ENCODE measurements around the gene SLC29A2. TPM values are rescaled to one million over a fixed set of nuclear protein-coding genes. Genes with fewer than 3 reads are reported as not detected.

The SLC29A2 gene
- total and polyA plus RNA-seq, 7 donors: 14.9 to 94.1 (median 56.8) TPM

DNA sequence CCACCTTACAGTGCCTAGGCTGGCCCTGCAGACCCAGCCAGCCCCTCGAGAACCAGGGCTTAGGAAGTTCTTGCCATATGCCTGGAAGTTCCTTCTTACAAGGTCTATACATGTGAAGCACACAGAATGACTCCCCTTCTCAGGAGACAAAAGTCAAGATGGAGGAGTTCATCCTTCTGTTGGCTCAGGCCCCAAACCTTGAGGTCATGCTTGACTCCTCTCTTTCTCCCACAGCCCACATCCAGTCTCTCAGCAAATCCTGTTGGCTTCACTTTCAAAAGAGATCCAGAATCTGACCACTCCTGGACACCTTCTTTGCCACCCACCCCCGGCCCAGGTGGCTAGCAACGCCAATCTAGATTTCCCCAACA is 53.0 kb downstream of the SLC29A2 start:
- H3K4me3 ChIP-seq: no peak overlapping the region
- no peaks in the 10 kb centered on the region for H3K36me3 ChIP-seq (ENCODE audit: insufficient read depth in 1 of 2, low read depth in 1 of 2)
- peak overlapping the region; percentile 60 for H3K27ac ChIP-seq
- intact Hi-C loops (cut with DNase I): no loop called here
- DNase-seq: no peak
- no peaks in the 10 kb centered on the region for H3K4me1 ChIP-seq
- H3K27me3 ChIP-seq (ENCODE audit: insufficient read depth in 3 of 3, low read length in 2 of 3): peaks cover 0 to 26% (median 6%) of the 10 kb centered on the region in 3 donors
- 80 to 85% (median 81%) methylated on average over 3 of the region's 3 CpGs for WGBS, 3 donors
- ATAC-seq: no peak
- TF ChIP-seq, protein P1, sequence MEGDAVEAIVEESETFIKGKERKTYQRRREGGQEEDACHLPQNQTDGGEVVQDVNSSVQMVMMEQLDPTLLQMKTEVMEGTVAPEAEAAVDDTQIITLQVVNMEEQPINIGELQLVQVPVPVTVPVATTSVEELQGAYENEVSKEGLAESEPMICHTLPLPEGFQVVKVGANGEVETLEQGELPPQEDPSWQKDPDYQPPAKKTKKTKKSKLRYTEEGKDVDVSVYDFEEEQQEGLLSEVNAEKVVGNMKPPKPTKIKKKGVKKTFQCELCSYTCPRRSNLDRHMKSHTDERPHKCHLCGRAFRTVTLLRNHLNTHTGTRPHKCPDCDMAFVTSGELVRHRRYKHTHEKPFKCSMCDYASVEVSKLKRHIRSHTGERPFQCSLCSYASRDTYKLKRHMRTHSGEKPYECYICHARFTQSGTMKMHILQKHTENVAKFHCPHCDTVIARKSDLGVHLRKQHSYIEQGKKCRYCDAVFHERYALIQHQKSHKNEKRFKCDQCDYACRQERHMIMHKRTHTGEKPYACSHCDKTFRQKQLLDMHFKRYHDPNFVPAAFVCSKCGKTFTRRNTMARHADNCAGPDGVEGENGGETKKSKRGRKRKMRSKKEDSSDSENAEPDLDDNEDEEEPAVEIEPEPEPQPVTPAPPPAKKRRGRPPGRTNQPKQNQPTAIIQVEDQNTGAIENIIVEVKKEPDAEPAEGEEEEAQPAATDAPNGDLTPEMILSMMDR (IDR thresholded peaks at IDR 0.05): no peak
- no peaks in the 10 kb centered on the region for H3K9me3 ChIP-seq

GRCh38 chr11:66317723-66318599 is 53.6 kb downstream of the SLC29A2 start:
- H3K27me3 ChIP-seq (ENCODE audit: insufficient read depth in 3 of 3, low read length in 2 of 3): peaks cover 0 to 26% (median 6%) of the 10 kb centered on the region in 3 donors
- TF ChIP-seq, protein P1 (IDR thresholded peaks at IDR 0.05): no peak
- no peaks in the 10 kb centered on the region for H3K4me1 ChIP-seq
- peak overlapping the region; percentile 69 for H3K4me3 ChIP-seq
- peak; percentile 70 to 78 for DNase-seq
- peak overlapping the region; percentile 60 for H3K27ac ChIP-seq
- WGBS, 3 donors: 44 to 54% (median 45%) methylated on average over 16 of the region's 16 CpGs
- peak in 3 of 4 donors; percentile 8 to 41 (median 19) for ATAC-seq
- H3K36me3 ChIP-seq (ENCODE audit: insufficient read depth in 1 of 2, low read depth in 1 of 2): no peaks in the 10 kb centered on the region
- H3K9me3 ChIP-seq: no peaks in the 10 kb centered on the region
- intact Hi-C loops (cut with DNase I): no loop called here

DNA sequence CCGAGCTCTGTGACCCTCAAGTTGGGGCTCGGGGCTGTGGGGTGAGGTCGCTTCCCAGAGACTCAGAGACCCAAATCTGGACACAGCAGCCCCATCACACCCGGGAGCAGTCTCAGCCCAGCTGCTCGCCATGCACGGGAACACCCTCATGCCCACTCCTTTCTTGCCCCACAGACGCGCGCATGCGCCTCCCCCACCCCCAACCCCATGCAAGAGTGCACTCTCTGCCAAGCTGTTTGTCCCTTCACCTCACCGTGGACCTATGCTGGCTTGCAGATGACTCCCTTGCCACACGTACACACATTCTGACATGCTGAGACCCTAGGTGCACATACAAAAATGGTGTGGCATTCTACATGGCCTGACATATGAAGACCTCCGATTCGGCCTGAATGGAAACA is 54.2 kb downstream of the SLC29A2 start:
- Histone ChIP-seq H3K9me3 (no peaks in the 10 kb centered on the region), H3K27me3 (ENCODE audit: insufficient read depth in 3 of 3, low read length in 2 of 3) (peaks cover 0 to 26% (median 6%) of the 10 kb centered on the region in 3 donors), H3K4me1 (no peaks in the 10 kb centered on the region), H3K4me3 (peak overlapping the region; percentile 69), H3K36me3 (ENCODE audit: insufficient read depth in 1 of 2, low read depth in 1 of 2) (no peaks in the 10 kb centered on the region), H3K27ac (peak overlapping the region; percentile 60)
- DNase-seq (peak; percentile 51 to 70), ATAC-seq (no peak)
- 25 to 35% (median 26%) methylated on average over 14 of the region's 14 CpGs for WGBS, 3 donors
- TF ChIP-seq, protein P1 (IDR thresholded peaks at IDR 0.05): no peak
- intact Hi-C loops (cut with DNase I): no loop called here

GRCh38 chr11:66316849-66317251 is 54.7 kb downstream of the SLC29A2 start, which contains the start of gene CD248:
CD248 (minus strand) TSS chr11:66317044; CDS start chr11:66317027, 17 bp downstream.
- no peaks in the 10 kb centered on the region for H3K4me1 ChIP-seq
- ATAC-seq (no peak), DNase-seq (peak; percentile 78 to 88)
- H3K9me3 ChIP-seq: no peaks in the 10 kb centered on the region
- intact Hi-C loops (cut with DNase I): no loop called here
- no peaks in the 10 kb centered on the region for H3K36me3 ChIP-seq (ENCODE audit: insufficient read depth in 1 of 2, low read depth in 1 of 2)
- H3K4me3 ChIP-seq: peak within 1 kb of the TSS; percentile 69
- peaks cover 0 to 26% (median 6%) of the 10 kb centered on the region in 3 donors for H3K27me3 ChIP-seq (ENCODE audit: insufficient read depth in 3 of 3, low read length in 2 of 3)
- TF ChIP-seq, protein P1 (IDR thresholded peaks at IDR 0.05): no peak
- peak within 1 kb of the TSS; percentile 60 for H3K27ac ChIP-seq
- WGBS, 3 donors: 8 to 18% (median 8%) methylated on average over 7 to 29 of the region's 29 CpGs
